NCI-H1930 (cell line): ENCODE data around the gene MYO5C.

Source experiments
- DNase-seq, 2 experiments: peaks; one replicate each; lab custom pipeline; 2025; lab: John Stamatoyannopoulos, UW

MYO5C gene, protein sequence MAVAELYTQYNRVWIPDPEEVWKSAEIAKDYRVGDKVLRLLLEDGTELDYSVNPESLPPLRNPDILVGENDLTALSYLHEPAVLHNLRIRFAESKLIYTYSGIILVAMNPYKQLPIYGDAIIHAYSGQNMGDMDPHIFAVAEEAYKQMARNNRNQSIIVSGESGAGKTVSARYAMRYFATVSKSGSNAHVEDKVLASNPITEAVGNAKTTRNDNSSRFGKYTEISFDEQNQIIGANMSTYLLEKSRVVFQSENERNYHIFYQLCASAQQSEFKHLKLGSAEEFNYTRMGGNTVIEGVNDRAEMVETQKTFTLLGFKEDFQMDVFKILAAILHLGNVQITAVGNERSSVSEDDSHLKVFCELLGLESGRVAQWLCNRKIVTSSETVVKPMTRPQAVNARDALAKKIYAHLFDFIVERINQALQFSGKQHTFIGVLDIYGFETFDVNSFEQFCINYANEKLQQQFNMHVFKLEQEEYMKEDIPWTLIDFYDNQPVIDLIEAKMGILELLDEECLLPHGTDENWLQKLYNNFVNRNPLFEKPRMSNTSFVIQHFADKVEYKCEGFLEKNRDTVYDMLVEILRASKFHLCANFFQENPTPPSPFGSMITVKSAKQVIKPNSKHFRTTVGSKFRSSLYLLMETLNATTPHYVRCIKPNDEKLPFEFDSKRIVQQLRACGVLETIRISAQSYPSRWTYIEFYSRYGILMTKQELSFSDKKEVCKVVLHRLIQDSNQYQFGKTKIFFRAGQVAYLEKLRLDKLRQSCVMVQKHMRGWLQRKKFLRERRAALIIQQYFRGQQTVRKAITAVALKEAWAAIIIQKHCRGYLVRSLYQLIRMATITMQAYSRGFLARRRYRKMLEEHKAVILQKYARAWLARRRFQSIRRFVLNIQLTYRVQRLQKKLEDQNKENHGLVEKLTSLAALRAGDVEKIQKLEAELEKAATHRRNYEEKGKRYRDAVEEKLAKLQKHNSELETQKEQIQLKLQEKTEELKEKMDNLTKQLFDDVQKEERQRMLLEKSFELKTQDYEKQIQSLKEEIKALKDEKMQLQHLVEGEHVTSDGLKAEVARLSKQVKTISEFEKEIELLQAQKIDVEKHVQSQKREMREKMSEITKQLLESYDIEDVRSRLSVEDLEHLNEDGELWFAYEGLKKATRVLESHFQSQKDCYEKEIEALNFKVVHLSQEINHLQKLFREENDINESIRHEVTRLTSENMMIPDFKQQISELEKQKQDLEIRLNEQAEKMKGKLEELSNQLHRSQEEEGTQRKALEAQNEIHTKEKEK (N-terminal part only)

DNA sequence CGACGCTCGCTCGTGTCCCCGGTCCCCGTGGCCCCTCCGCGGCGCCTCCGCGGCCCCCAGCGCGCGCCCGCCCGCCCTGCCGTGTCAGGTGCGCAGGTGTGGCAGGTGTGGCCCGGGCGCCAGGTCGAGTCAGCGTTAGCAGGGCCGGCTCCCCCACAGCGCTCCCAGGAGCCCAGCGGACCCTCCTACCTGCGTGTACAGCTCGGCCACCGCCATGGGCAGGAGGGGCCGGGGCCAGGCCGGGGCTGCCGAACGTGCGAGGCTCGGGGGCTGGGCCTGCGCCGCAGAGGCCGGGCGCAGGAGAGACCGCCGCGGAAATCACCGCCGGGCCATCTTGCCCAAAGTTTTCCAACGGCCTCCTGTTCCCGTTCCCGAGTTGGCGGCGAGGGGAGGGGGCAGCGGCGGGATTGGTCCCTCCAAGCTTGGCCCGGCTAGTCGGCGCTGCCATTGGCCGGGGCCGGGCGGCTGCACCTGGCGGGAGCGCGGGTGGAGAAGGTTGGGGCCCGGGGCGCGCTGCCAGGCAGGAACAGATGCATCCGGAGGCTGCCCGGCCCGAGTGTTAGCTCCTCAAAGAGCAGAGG lies at the start of gene MYO5C:
Gene MYO5C, minus strand, starts transcription at position 384 of the 581 bp plus-strand sequence. Its CDS starts 168 bp downstream, at position 216.
- peak in 1 of 2 experiments; percentile 10 for DNase-seq

DNA sequence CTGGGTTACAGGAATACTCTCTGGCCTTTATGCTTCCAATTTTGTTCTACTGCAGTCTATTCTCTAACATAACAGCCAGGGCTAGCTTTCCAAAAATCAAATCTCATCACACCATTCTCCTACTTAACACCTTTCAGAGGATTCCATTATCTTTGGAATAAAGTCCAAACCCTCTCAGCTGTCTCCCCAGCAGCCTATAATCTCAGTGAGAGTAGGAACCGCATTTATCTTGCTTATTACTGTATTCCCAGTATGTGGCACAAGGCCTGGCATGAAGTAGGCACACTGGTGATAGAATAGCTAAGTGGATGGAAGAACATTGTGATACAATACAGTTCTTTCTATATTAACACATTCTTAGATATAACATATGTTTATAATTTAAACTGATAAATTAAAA lies 49.0 kb upstream of the MYO5C start:
- DNase-seq = no peak

DNA sequence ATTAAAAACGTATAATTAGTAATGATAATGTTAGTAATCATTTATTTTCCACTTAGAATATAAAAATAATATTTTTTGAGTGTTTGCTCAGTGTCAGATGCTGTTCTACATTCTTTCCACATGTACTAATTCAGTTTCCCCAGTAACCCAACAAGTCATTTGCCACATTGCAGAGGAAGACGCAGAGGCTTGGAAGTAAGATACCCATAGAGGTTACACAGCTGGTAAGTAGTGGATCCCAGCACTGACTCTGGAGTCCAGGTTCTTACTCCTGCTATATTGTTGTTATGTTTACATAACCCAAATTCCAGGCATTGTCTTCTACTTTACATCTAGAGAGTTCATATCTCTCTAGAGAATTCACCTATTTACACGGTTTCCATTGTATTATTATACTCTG lies 48.2 kb upstream of the MYO5C start:
- DNase-seq = no peak

DNA sequence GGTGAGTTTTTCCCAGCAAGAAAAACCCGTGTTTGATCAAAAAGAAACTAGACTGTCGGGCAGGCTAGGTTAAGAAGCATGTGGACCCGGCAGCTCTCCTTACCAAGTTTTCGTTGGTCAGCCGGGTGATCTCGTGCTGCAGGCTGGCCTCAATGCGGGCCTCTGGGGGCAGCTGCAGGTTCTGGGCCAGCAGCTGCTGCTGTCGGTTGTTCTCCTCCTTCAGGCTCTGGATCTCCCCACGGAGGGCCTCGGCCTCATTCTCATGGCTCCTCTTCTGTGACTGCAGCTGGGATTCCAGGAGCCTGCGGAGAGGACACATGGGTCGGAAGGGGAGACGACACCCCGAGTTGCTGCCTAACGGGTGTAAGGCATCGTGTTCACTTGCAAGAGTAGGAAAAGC lies 44.5 kb upstream of the MYO5C start:
- DNase-seq = no peak

DNA sequence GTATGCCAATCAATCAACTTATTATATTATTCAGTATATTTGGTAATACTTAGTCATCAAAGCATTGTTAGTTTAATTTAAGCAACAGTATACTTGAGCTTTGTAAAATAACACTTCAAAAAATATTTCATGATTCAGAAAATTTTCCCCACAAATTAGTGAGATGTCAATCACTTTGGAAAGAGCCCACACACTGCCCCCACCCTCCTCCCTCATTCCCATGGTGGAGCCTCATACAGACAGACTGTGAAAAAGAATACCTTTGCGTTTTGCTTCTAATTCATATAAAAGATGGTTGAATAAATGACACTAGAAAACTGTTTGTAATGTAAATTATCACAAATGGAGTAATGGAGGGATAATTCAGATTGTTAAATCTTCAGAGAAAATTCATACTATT lies 43.3 kb upstream of the MYO5C start:
- DNase-seq = no peak

DNA sequence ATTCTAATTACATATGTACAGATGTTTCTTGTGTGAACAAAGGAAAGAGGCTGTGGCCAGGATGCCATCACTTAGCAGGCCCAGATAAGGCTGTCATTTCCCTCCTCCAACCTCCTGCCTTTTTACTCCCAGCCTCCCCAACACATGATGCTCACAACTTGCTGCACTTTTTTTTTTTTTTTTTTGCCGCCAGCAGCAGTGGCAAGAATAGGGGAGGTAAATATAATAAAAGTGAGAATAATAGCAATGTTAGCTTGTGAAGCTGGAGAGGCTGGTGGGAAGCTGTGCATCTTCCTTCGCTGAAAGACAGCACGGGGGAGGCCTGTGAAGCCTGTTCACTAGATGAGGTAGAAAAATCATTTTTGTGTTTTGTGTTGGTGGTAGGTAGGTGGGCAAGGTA lies 42.5 kb upstream of the MYO5C start:
- DNase-seq = no peak

DNA sequence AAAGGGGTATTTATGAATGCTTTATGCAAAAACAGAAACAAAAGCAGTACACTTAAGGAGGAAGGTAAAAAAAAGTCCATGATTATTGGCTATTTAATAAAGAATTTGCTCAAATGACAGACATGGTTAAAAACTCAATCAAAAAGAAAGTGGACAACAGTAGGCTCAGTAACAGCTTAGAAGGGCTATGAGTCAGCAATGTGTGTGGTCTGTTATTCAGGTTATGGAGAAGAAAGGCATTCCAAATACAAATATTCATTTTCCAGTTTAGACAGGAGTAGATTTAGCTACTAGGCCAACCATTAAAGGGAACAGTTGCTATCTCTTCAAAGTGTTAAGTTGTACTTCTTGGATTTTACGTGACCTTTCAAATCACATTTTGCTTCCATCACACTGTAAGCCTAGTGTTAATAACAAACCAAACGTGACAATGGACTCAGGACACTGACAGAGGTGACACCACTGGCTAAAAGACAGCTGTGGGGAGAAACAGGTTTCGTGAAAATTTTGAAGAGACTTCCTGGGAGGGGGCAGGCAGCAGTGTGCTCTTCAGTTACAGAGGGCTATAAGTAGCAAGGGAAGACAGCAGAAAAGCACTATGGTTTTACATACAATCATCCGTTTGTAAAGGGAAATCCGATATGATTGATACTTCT lies 41.7 kb upstream of the MYO5C start:
- no peak for DNase-seq

DNA sequence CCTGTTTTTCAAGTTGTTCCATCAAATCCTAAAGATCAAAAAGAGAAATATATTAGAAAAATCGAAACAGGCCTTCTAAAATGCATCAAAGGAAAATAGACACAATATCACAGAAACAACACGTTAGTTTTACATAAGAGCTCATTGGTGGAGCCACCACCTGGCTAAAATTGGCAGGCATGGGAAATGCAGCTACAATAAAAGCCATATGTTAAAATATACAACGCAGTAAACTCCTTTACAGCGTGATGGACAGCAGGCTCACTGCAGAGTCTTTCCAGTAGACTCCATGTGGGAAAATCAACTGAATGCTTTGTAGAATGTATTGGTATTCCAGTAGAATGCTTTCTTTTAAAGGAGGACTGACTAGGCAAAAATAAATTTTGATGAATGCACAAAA lies 40.9 kb upstream of the MYO5C start:
- DNase-seq = no peak

DNA sequence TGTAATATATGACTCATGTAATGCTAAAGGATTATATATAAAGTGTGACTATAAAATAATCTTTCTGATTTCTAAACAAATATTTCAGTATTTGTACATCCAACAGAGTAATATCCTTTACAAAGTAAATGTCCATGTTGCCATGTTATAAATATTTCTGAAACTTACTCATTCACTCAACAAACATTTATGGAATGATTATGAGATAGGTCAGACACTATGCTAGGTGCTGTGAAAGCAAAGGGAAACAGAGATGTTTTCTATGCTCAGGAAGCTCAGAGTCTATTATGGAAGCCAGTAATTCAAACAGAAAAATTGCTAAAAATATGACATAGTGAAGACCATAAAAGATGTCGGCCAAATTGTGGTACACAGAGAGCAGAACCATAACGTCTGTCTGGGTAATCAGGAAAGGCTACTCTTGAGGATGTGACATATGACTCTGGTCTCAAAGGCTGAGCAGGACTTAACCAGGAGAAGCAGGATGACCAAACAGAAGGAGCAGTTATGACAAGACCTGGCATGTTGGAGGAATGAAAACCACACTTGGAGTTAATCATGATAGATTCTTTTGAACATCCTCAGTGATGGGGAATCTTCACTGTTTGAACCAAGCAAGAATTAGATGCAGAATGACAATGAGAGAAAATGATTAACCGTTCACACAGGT lies 39.0 kb upstream of the MYO5C start:
- DNase-seq = no peak

DNA sequence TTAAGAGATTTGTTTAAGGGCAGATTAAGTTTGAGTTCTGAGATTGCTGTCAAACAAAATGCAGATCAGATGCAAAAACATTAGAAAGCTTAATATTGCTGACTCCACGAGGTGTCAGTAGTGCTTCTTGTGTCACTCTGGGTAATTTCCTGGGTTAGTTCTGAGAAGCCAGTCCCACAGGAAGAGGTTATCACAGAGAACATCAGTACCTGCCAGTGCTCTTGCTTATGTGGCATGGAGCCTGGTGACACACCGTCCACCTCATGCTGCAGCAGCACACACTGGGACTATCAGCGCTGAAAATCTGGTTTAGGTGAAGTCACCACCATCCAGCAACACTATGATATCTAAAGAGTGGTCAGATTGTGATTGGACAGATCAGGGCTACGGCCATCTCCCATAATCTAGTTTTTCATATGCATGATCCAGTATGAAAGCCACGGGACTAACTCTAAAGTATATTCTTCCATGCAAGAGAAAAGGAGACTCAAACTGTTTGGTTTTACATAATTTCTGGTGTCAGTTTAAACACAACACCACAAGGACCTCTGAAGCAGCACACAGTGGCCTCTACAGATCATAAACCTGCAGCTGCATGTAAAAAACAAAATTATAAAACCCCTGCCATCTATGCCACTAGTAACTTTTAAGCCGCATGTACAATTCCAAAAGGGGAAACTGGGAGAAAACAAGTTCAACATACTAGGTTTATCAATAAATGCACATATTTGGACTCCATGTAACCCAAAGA lies 36.1 kb upstream of the MYO5C start:
- DNase-seq = no peak

DNA sequence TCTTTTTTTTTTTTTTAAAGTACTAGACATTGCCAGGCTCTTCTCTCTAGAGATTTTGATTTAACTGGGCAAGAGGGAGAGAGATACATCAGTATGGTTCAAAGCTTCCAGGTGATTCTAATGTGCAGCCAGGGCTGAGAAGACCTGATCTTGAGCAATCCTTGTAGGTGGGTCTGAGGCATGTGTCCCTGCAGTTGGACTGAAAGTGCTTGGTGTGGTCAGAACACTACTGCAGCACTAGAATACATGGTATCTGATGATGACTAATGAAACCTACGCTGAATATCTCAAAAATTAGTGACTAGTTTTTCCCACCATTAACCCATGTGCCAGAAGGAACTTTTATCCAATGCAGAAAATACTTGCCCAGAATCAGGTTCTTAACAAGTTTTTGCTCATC lies 34.4 kb upstream of the MYO5C start:
- DNase-seq = no peak

DNA sequence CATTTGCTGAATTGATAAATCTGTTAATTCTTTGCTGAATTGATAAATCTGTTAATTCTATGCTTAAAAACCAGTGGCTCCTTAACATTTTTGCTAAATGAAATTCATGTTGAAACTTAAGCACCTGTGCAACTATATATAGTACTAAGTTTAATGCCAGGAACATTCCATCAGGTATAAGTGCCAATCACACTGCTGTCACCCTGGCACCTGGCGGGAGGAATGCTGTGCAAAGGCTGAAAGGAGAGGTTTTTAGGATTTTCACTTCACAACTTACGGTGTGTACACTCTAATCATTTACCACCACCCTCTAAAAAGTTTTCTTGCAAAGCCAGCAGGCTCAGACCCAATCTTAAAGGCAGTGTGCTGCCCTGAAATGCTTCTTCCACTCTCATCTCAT lies 33.5 kb upstream of the MYO5C start:
- DNase-seq = no peak

DNA sequence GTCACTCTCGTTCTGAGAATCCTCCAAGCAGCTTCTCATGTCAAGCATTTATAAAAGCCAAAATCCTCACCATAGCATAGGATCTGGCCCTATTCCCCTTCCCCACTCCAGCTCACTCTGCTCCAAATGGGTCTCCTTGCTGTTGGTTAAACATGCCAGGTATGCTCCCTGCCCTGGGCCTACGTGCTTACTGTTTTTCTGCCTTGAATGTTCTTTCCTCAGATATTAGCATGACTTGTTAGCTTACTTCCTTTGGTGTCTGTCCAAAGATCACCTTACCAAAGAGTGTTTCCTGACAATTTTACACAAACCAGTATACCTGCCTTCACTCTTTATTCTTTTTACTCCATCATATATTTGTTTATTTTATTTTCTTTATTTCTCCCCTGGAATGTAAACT lies 33.1 kb upstream of the MYO5C start:
- DNase-seq = no peak

DNA sequence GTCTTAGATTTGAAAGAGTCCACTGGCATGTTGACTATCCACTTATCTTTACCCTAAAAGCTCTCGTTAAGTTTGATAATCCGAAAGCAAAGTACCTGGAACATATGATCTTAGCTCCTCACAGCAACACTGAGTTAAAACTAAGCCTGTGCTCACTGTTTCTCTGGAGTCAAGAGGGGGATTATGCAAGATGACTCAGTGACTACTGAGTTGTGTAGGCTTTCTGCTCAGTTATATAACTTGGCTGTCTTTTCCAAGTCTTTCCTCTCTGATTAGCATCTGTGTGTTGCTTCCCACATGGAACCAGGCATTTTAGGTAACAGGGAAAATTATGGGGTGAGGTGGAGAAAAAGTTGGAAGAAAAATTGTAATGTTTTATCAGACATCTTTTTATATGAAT lies 31.2 kb upstream of the MYO5C start:
- no peak for DNase-seq

DNA sequence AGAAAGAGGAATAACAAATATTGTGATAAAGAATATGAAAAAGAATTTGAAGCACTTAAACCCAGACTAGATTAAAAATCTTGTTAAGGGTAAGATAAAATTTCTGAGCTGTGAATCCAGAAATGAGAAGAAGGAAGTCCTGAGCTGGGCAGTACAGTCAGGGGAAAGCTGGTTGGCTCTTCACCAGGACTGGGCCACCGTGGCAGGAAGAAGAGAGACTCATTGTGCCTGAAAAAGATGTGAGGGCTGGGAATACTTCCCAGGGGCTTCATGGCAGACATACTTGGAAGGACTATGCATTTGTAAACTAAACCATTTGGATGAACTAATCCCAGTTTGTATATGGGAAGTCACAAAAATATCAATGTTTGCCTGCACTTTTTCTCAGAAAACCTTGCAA lies 28.5 kb upstream of the MYO5C start:
- no peak for DNase-seq

DNA sequence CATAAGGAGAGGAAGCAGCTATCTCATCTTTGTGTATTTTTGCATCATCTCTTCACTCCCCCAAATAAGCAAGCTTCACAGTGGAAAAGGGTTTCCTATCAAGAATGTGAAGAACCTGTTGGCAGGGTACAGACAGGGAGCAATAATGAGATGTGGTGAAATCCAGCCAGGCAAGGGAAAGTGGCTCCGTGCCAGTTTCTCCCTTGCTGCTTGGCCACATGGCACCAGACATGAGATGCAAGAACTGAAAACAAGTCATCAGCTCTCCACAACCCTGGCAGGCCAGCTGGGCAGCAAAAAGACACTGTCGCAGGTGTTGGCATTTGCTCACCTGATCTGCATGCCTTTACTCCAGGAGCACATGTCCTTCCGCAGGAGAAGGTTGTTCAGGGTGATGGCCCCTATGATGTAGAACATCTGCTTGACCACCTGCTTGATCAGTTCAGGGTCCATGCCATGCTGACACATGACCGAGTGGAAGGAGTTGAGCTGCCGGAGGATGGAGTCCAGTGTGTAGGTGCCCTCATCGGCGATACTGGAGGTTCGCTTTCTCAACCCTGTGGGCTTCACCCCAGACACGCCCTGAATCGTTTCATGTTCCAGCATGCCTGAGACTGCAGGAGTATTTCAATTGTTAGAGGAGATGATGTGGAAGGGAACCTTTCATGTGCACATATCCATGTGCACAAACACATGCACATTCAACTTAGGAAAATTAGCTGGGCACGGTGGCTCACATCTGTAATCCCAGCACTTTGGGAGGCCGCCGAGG lies 23.3 kb upstream of the MYO5C start:
- DNase-seq = no peak

DNA sequence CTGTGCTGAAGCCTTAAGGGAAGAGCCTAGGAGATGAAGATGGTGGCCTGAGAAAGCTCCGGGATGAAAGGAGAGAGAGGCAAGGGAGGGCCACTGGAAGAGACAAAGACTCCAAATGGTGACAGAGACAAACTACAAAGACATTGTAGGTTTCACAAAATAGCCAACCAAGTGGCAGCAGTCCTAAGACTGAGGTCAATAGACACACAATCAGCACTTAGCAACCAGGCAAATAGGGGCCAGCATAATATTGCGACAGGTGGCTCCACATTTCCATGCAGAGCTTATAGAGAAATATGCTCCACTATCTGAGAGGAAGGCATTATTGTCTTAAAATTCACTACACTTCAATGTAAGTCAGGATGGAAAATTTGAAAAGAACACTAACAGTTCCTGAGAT lies 22.1 kb upstream of the MYO5C start:
- DNase-seq = no peak

DNA sequence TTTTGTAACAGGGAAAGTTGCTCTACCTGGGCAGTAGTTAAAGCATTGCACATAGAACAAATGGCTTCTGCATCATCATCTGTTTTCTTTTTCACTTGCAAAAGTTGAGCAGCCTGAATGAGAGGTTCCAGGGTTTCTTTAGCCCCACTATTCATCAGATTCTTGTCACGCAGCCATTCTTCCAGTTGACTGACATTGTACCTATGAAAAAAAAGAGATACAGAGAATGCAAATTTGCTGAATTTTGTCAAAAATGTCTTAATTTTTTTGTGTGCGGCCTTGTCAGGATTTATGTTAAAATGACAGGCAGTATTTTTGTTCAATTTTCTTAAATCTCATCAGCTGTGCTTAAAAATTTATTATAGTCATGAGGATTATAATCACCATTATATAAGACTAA lies 21.4 kb upstream of the MYO5C start:
- no peak for DNase-seq

DNA sequence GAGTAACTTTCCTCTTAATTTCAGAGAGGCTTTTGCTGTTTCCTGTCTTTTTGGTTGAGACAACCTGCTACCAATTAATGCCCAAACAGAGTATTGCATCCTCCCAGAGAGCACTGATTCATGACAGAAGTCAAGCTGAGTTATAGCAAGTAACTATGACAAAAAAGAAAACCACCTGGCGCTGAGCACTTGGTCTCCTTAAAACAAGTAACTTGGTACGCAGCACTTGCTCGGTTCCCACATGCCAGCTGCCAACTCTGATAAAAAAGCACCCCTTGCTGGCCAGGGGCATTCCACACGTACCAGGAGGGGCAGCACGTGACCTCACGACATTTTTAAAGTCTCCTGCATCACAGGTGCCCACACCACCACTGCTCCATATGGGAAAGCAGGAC lies 13.5 kb upstream of the MYO5C start:
- DNase-seq = no peak
